ENCODE data around the gene TAMM41. TPM values are rescaled to one million over a fixed set of nuclear protein-coding genes. Genes with fewer than 3 reads are reported as not detected.

The TAMM41 gene
- total RNA-seq, 1 experiment from 2014 or later: 24.3 TPM

DNA sequence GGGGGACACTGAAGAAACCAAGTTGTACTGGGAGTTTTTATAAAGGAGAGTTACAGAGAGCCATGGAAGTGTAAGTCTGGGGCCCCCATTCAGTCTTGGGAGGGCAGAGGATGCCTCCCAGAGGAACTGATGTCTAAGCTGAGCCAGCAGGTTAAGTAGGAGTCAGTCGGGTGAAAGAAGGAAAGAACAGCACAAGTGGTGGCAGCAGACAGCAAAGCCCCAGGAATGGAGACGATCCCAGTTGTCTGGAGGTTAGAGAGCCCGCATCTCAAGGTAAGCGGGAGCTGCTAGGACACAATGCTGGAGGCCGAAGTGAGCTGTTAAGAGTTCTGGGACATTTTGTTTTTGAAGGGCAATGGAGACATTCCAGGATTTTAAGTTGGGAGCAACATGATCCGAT is 88.8 kb downstream of the TAMM41 start:
- H2BK12ac ChIP-seq (ENCODE audit: insufficient read length, low read depth, low read length): no peak overlapping the region
- no peak overlapping the region for H3K4me2 ChIP-seq (ENCODE audit: insufficient read depth, insufficient read length, low read length)
- H2BK120ac ChIP-seq (ENCODE audit: low read depth, low read length, poor library complexity, severe bottlenecking): no peak overlapping the region
- H3K79me1 ChIP-seq (ENCODE audit: insufficient read depth, low read depth, low read length, poor library complexity, severe bottlenecking): no peaks in the 10 kb centered on the region
- H2BK5ac ChIP-seq (ENCODE audit: insufficient read length, low read length): no peak overlapping the region
- Mint-ChIP-seq H3K27me3 (ENCODE audit: low read depth) (peaks cover 2% of the 10 kb centered on the region; the same call in 1 of the 2 replicates), H3K4me3 (no peak overlapping the region), H3K36me3 (ENCODE audit: insufficient read depth in 1 of 3, low read depth in 3 of 3) (no peaks in the 10 kb centered on the region; a peak in 1 of 7 replicates), H3K4me1 (peaks cover 12 to 15% of the 10 kb centered on the region in 2 experiments), H3K27ac (peak overlapping the region in 2 of 3 experiments; percentile 4 to 54; a peak in 3 of 7 replicates), H3K9me3 (no peaks in the 10 kb centered on the region)
- no peaks in the 10 kb centered on the region for H3K23me2 ChIP-seq (ENCODE audit: insufficient read length, low read depth, low read length, poor library complexity, severe bottlenecking)
- no peaks in the 10 kb centered on the region for H3K27me3 ChIP-seq (ENCODE audit: insufficient read depth, low read length)
- no peak overlapping the region for H3K14ac ChIP-seq (ENCODE audit: insufficient read depth, low read length)
- no peaks in the 10 kb centered on the region; the same call in 1 of the 2 replicates for H3K4me1 ChIP-seq (ENCODE audit: insufficient read depth, low read length)
- WGBS (ENCODE audit: extremely low coverage, insufficient read length, low lambda C conversion rate): no CpG with 5 or more reads among the region's 6 CpGs
- no peaks in the 10 kb centered on the region for H3K9me3 ChIP-seq (ENCODE audit: control insufficient read depth, low read depth, low read length)
- no peaks in the 10 kb centered on the region for H4K20me1 ChIP-seq (ENCODE audit: control insufficient read depth, insufficient read depth, insufficient read length)
- H3K9ac ChIP-seq (ENCODE audit: extremely low read depth, insufficient read length, low read length): no peak overlapping the region
- no peak for DNase-seq
- H3K79me2 ChIP-seq (ENCODE audit: insufficient read depth, low read length): no peaks in the 10 kb centered on the region
- no peak overlapping the region for H2BK20ac ChIP-seq (ENCODE audit: low read depth, low read length, poor library complexity, severe bottlenecking)
- no peak overlapping the region for H3K4ac ChIP-seq (ENCODE audit: low read depth, low read length)
- H4K91ac ChIP-seq (ENCODE audit: insufficient read length, low read depth, low read length): no peak overlapping the region
- no peak overlapping the region for H4K8ac ChIP-seq (replicated peaks; ENCODE audit: insufficient read length, low read depth, low read length)
- H2AK5ac ChIP-seq (ENCODE audit: insufficient read length, low read length): no peak overlapping the region
- no peak overlapping the region for H2AFZ ChIP-seq (ENCODE audit: low read length)
- H3T11ph ChIP-seq (ENCODE audit: low read length): no peak overlapping the region
- H3K18ac ChIP-seq (ENCODE audit: insufficient read length, low read depth, low read length): no peak overlapping the region
- H3K23ac ChIP-seq (ENCODE audit: insufficient read length, low read depth, low read length): no peak overlapping the region
- H3K27ac ChIP-seq (ENCODE audit: insufficient read length, low read depth, low read length): no peak overlapping the region
- no peak overlapping the region for H3K56ac ChIP-seq (ENCODE audit: insufficient read length, low read depth, low read length)
- no peak overlapping the region for H4K5ac ChIP-seq (ENCODE audit: insufficient read length, low read depth, low read length)
- H2BK15ac ChIP-seq (ENCODE audit: low read depth, low read length): no peak overlapping the region
- TF ChIP-seq, protein P1, sequence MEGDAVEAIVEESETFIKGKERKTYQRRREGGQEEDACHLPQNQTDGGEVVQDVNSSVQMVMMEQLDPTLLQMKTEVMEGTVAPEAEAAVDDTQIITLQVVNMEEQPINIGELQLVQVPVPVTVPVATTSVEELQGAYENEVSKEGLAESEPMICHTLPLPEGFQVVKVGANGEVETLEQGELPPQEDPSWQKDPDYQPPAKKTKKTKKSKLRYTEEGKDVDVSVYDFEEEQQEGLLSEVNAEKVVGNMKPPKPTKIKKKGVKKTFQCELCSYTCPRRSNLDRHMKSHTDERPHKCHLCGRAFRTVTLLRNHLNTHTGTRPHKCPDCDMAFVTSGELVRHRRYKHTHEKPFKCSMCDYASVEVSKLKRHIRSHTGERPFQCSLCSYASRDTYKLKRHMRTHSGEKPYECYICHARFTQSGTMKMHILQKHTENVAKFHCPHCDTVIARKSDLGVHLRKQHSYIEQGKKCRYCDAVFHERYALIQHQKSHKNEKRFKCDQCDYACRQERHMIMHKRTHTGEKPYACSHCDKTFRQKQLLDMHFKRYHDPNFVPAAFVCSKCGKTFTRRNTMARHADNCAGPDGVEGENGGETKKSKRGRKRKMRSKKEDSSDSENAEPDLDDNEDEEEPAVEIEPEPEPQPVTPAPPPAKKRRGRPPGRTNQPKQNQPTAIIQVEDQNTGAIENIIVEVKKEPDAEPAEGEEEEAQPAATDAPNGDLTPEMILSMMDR (conservative IDR thresholded peaks at IDR 0.05): no peak
